ENCODE results near the gene PDE4D.

The PDE4D gene

GRCh38 chr5:58983526-58984452 is 909.7 kb downstream of the PDE4D start:
- no peaks in the 10 kb centered on the region for H3K4me1 ChIP-seq
- no peaks in the 10 kb centered on the region for H3K27me3 ChIP-seq
- no peaks in the 10 kb centered on the region for H3K9me3 ChIP-seq
- no peak overlapping the region for H3K4me3 ChIP-seq (ENCODE audit: low read depth, low read length)
- no peak for DNase-seq
- TF ChIP-seq, protein P1, sequence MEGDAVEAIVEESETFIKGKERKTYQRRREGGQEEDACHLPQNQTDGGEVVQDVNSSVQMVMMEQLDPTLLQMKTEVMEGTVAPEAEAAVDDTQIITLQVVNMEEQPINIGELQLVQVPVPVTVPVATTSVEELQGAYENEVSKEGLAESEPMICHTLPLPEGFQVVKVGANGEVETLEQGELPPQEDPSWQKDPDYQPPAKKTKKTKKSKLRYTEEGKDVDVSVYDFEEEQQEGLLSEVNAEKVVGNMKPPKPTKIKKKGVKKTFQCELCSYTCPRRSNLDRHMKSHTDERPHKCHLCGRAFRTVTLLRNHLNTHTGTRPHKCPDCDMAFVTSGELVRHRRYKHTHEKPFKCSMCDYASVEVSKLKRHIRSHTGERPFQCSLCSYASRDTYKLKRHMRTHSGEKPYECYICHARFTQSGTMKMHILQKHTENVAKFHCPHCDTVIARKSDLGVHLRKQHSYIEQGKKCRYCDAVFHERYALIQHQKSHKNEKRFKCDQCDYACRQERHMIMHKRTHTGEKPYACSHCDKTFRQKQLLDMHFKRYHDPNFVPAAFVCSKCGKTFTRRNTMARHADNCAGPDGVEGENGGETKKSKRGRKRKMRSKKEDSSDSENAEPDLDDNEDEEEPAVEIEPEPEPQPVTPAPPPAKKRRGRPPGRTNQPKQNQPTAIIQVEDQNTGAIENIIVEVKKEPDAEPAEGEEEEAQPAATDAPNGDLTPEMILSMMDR (IDR thresholded peaks at IDR 0.05; ENCODE audit: low read depth, low read length) = no peak
- H3K36me3 ChIP-seq = peaks cover 79% of the 10 kb centered on the region

DNA sequence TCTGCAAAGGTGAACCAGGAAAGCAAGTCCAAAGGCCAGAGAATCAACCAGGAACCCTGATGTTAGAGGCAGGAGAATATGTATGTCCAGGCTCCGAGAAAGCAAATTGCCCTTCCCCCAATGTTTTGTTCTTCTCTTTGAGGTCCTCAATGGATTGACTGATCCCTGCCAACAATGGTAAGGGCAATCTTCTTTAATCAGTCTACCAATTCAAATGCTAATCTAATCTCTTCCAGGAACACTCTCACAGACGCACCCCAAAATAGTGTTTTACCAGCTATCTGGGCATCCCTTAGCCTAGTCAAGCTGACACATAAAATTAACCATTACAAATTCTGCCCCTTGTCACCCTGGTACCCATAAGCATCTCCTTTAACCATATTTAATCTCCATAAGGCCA is 912.6 kb downstream of the PDE4D start:
- Histone ChIP-seq H3K4me1 (no peaks in the 10 kb centered on the region), H3K36me3 (peaks cover 81% of the 10 kb centered on the region), H3K4me3 (ENCODE audit: low read depth, low read length) (no peak overlapping the region), H3K27me3 (no peaks in the 10 kb centered on the region), H3K9me3 (no peaks in the 10 kb centered on the region)
- TF ChIP-seq, protein P1 (IDR thresholded peaks at IDR 0.05; ENCODE audit: low read depth, low read length) = no peak
- no peak for DNase-seq

- Histone ChIP-seq H3K9me3 (no peaks in the 10 kb centered on the region), H3K4me1 (no peaks in the 10 kb centered on the region), H3K36me3 (peaks cover 87% of the 10 kb centered on the region), H3K4me3 (ENCODE audit: low read depth, low read length) (no peak overlapping the region), H3K27me3 (no peaks in the 10 kb centered on the region)
- TF ChIP-seq, protein P1 (IDR thresholded peaks at IDR 0.05; ENCODE audit: low read depth, low read length) = no peak
- DNase-seq = no peak
Observed at GRCh38 chr5:58979090-58979489, 914.4 kb downstream of the PDE4D start.

DNA sequence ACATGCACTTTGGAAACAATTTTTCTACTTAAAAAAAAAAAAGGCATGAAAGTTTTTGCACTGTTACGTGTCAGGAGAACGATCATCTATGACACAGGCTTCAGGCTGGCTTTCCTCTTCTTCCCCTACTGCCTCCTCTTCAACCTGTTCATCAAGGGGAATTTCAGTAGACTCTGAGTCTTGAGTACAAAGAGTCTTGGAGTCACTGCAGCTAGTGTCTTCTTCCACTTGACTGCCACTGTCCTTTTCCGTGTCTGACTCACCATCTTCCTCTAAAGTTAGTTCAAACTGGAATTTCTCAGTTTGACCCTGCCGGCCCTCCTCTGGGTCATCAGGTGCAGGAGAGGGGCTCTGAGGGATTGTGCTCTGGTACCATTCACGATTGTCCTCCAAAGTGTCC is 918.9 kb downstream of the PDE4D start:
- H3K4me1 ChIP-seq = 0 out of 2 replicates have a peak, but pooled peaks cover 3% of the 10 kb centered on the region
- H3K36me3 ChIP-seq = peaks cover 69% of the 10 kb centered on the region
- no peak overlapping the region for H3K4me3 ChIP-seq (ENCODE audit: low read depth, low read length)
- no peaks in the 10 kb centered on the region for H3K9me3 ChIP-seq
- TF ChIP-seq, protein P1 (IDR thresholded peaks at IDR 0.05; ENCODE audit: low read depth, low read length) = no peak
- no peak for DNase-seq
- H3K27me3 ChIP-seq = no peaks in the 10 kb centered on the region

DNA sequence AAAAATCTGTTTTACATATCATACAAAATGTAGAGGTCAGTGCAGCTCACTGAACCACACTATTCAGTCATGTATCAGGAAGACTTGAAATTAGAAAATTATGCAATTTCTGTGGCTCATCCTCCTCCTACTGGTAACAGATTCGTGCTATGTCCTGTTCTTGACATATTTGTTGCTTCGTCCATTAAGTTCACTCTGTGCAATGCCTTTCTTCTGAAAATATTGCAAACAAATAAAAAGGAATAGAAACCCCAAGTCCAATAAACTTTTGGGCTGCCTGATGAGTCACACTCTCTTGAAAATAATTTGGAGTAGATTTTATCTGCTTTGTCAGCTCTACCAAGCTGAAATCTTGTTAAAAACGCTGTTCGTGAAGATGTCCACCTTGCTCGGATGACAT is 919.4 kb downstream of the PDE4D start:
- no peaks in the 10 kb centered on the region for H3K9me3 ChIP-seq
- TF ChIP-seq, protein P1 (IDR thresholded peaks at IDR 0.05; ENCODE audit: low read depth, low read length) = no peak
- H3K4me3 ChIP-seq (ENCODE audit: low read depth, low read length) = no peak overlapping the region
- DNase-seq = no peak
- peaks cover 64% of the 10 kb centered on the region for H3K36me3 ChIP-seq
- no peaks in the 10 kb centered on the region for H3K27me3 ChIP-seq
- H3K4me1 ChIP-seq = 0 out of 2 replicates have a peak, but pooled peaks cover 3% of the 10 kb centered on the region

DNA sequence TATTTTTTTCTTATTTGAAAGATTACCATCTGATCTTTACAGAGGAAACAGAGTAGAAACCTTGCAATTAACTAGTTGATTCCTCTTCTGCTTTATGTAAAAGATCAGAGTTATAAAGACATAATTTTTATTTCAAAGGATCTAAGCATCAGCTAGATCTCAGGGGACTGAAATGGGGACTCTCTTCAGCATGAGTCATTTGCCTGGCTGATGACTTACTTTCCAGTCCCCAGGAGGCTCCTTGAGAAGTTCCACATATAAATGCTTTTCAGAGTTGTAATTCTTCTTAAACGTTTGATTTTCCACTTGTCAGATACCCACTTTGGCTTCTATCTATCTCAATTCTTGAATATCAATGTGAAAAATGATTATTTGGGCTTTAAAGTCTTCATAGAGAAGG is 921.2 kb downstream of the PDE4D start:
- TF ChIP-seq, protein P1 (IDR thresholded peaks at IDR 0.05; ENCODE audit: low read depth, low read length) = no peak
- no peaks in the 10 kb centered on the region for H3K27me3 ChIP-seq
- H3K36me3 ChIP-seq = peaks cover 50% of the 10 kb centered on the region
- DNase-seq = no peak
- no peaks in the 10 kb centered on the region for H3K9me3 ChIP-seq
- 0 out of 2 replicates have a peak, but pooled peaks cover 3% of the 10 kb centered on the region for H3K4me1 ChIP-seq
- no peak overlapping the region for H3K4me3 ChIP-seq (ENCODE audit: low read depth, low read length)

Data from BE2C (cell line).